ENCODE measurements around the gene CCL19. TPM values are rescaled to one million over a fixed set of nuclear protein-coding genes. Genes with fewer than 3 reads are reported as not detected.

The CCL19 gene
- total RNA-seq, 1 experiment from 2014 or later, result not detected

DNA sequence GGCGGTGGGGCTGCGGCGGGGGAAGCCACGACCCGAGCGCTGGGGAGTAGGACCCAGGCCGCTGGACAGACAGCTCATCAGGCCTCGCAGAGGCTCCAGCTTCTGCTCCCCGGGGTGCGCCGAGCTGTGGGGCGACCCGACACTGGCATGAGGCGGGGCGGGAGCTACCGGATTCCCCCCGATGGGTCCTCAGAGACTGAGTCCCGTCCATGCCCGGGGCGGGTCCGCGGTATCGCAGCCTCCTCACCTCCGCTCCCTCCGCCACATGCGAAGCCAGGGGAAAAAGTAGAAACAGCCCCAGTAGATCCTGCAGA lies 26.1 kb downstream of the CCL19 start:
- DNase-seq (ENCODE audit: low read depth, low spot score) (no peak), ATAC-seq (peak; percentile 19)
- Histone ChIP-seq H4K20me1 (ENCODE audit: insufficient read depth) (no peaks in the 10 kb centered on the region), H3K4me1 (ENCODE audit: control insufficient read depth in 1 of 2, insufficient read depth in 2 of 2, low read length in 2 of 2) (peaks cover 10 to 28% of the 10 kb centered on the region in 2 experiments), H3K27ac (ENCODE audit: low read depth, low read length) (peak overlapping the region; percentile 36), H3K9ac (ENCODE audit: low read length) (peak overlapping the region; percentile 63), H2AFZ (ENCODE audit: low read depth, low read length, poor library complexity, severe bottlenecking) (no peak overlapping the region), H3K9me2 (ENCODE audit: insufficient read depth) (no peaks in the 10 kb centered on the region), H3K4me2 (ENCODE audit: low read length) (peak overlapping the region; percentile 98), H3K36me3 (ENCODE audit: control insufficient read depth in 1 of 2, insufficient read depth in 2 of 2, low read length in 2 of 2) (no peaks in the 10 kb centered on the region), H3K4me3 (replicated peaks in 1 of 2; ENCODE audit: low read depth in 1 of 2, low read length in 2 of 2) (peak overlapping the region; percentile 48 to 91), H3K79me2 (ENCODE audit: insufficient read depth, low read length) (peaks cover 12% of the 10 kb centered on the region; the same call in 1 of the 2 replicates), H3K27me3 (ENCODE audit: insufficient read depth, low read length) (no peaks in the 10 kb centered on the region), H3K9me3 (ENCODE audit: control insufficient read depth in 1 of 2, insufficient read depth in 1 of 2, low read depth in 1 of 2, low read length in 2 of 2) (no peaks in the 10 kb centered on the region)
- intact Hi-C loops (cut with micrococcal nuclease), result loop anchor here (2.0 kb wide), 1 partner anchor 52 kb away; the partner anchor contains the start of gene RPP25L
- RAD21 ChIA-PET (ENCODE audit: low non-redundant PET in 1 of 2, low total read pairs in 2 of 2, uncharacterized antibody in 2 of 2, unreplicated experiment in 2 of 2), result no interaction called here
- POLR2A ChIA-PET, result interaction anchor here (0.6 to 1.7 kb wide), 6 partner anchors 13 to 880 kb away, joined by 3 to 14 read pairs (median 6); partner anchors contain the start of genes ATOSB, GALT, IL11RA and SIGMAR1
- CTCF ChIA-PET, result interaction anchor here (0.7 to 2.3 kb wide), 10 partner anchors 8 to 429 kb away, joined by 3 to 12 read pairs (median 4); partner anchors contain the start of gene GALT
- no TSS peak for BruUV-seq (replicated peaks)
- no peak for TF ChIP-seq EZH2 (IDR thresholded peaks at IDR 0.05)
- TF ChIP-seq POLR2AphosphoS5 (IDR thresholded peaks at IDR 0.05; ENCODE audit: low read depth, low read length), result peak; percentile 49; the same call in 1 of the 2 replicates

DNA sequence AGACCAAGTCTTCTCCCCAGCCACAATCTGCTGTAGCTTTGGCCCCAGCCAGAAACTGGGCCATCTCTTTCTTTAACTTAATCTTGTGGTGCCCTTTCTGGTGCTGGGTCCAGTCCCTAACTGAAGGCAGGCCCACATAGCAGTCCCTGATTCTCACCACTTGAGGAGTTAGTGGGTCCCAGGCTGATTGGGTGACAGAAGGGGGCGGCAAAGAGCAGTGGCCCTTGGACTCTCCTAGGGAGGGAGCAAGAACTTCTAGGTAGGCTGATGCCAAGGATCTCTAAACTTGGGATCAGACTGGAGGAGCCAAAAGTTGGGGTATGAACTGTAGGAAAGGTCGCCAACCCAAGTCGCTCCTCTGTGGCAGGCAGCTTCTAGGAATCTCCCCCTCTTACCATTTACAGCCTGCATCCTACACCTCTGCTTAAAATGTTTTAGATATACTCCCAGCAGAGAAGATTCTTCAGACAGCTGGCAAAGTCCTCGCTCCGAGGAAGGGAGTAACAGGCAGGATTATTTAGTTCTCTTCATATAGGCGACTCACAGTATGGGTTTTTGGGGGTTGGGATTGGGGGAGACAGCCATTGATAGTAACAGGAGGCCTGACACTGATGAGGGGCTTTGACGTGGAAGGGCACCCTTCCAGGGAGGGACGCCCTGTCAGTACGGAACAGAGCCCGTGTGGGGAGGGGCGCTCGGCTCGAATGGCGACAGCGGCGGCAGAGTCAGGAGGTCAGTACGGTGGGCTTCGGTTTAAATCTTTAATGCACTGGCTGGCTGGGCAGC lies 26.6 kb downstream of the CCL19 start:
- no peak for TF ChIP-seq POLR2AphosphoS5 (IDR thresholded peaks at IDR 0.05; ENCODE audit: low read depth, low read length)
- TF ChIP-seq TCF7L2 (IDR thresholded peaks at IDR 0.05; ENCODE audit: borderline replicate concordance, extremely low read depth, insufficient read depth, insufficient read length), result no peak
- TF ChIP-seq YY1 (IDR thresholded peaks at IDR 0.05; ENCODE audit: extremely low read depth, insufficient replicate concordance, low read depth, low read length), result peak; percentile 49
- TF ChIP-seq SP1 (IDR thresholded peaks at IDR 0.05; ENCODE audit: low read depth), result 0 out of 2 replicates have a peak, but pooled peaks have one; percentile 18
- TF ChIP-seq, protein P1, sequence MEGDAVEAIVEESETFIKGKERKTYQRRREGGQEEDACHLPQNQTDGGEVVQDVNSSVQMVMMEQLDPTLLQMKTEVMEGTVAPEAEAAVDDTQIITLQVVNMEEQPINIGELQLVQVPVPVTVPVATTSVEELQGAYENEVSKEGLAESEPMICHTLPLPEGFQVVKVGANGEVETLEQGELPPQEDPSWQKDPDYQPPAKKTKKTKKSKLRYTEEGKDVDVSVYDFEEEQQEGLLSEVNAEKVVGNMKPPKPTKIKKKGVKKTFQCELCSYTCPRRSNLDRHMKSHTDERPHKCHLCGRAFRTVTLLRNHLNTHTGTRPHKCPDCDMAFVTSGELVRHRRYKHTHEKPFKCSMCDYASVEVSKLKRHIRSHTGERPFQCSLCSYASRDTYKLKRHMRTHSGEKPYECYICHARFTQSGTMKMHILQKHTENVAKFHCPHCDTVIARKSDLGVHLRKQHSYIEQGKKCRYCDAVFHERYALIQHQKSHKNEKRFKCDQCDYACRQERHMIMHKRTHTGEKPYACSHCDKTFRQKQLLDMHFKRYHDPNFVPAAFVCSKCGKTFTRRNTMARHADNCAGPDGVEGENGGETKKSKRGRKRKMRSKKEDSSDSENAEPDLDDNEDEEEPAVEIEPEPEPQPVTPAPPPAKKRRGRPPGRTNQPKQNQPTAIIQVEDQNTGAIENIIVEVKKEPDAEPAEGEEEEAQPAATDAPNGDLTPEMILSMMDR (IDR thresholded peaks at IDR 0.05 in 2 of 3, conservative IDR thresholded peaks at IDR 0.05 in 1 of 3; ENCODE audit: borderline replicate concordance in 1 of 3, insufficient read depth in 1 of 3, low read depth in 2 of 3, low read length in 2 of 3), result peak; percentile 95 to 98 (median 97)
- RAD21 ChIA-PET (ENCODE audit: low non-redundant PET in 1 of 2, low total read pairs in 2 of 2, uncharacterized antibody in 2 of 2, unreplicated experiment in 2 of 2), result no interaction called here
- Histone ChIP-seq H3K4me2 (ENCODE audit: low read length) (peak overlapping the region; percentile 98), H3K4me3 (replicated peaks in 1 of 2; ENCODE audit: low read depth in 1 of 2, low read length in 2 of 2) (peak overlapping the region; percentile 48 to 91), H3K9ac (ENCODE audit: low read length) (peak overlapping the region; percentile 63), H3K9me3 (ENCODE audit: control insufficient read depth in 1 of 2, insufficient read depth in 1 of 2, low read depth in 1 of 2, low read length in 2 of 2) (no peaks in the 10 kb centered on the region), H4K20me1 (ENCODE audit: insufficient read depth) (no peaks in the 10 kb centered on the region), H3K4me1 (ENCODE audit: control insufficient read depth in 1 of 2, insufficient read depth in 2 of 2, low read length in 2 of 2) (peaks cover 10 to 33% of the 10 kb centered on the region in 2 experiments), H3K36me3 (ENCODE audit: control insufficient read depth in 1 of 2, insufficient read depth in 2 of 2, low read length in 2 of 2) (no peaks in the 10 kb centered on the region), H3K27ac (ENCODE audit: low read depth, low read length) (peak overlapping the region; percentile 36), H2AFZ (ENCODE audit: low read depth, low read length, poor library complexity, severe bottlenecking) (no peak overlapping the region), H3K27me3 (ENCODE audit: insufficient read depth, low read length) (no peaks in the 10 kb centered on the region), H3K79me2 (ENCODE audit: insufficient read depth, low read length) (peaks cover 12% of the 10 kb centered on the region; the same call in 1 of the 2 replicates), H3K9me2 (ENCODE audit: insufficient read depth) (no peaks in the 10 kb centered on the region)
- peak; percentile 75 for DNase-seq (ENCODE audit: low read depth, low spot score)
- CTCF ChIA-PET, result interaction anchor here (1.0 to 2.3 kb wide), 8 partner anchors 8 to 430 kb away, joined by 3 to 12 read pairs (median 4); partner anchors contain the start of gene GALT
- intact Hi-C loops (cut with micrococcal nuclease), result loop anchor here (2.0 kb wide), 1 partner anchor 52 kb away; the partner anchor contains the start of gene RPP25L
- ATAC-seq, result peak; percentile 71
- no TSS peak for BruUV-seq (replicated peaks)
- POLR2A ChIA-PET, result interaction anchor here (1.0 to 1.7 kb wide), 5 partner anchors 13 to 451 kb away, joined by 3 to 14 read pairs (median 5); partner anchors contain the start of genes ATOSB, GALT, IL11RA and SIGMAR1

All from HCT116 (cell line).